Neural cell (in vitro differentiated cells): ENCODE results near the gene GUF1. TPM values are rescaled to one million over a fixed set of nuclear protein-coding genes. Genes with fewer than 3 reads are reported as not detected.

Experiments
- H2AFZ ChIP-seq: fragments of 200-600, 300-800 bp; sonication (generic), shearing (Covaris generic); 2 replicates; pipeline ENCODE4 v1.6.0; 2014; ENCODE audit warnings: low read depth, mild to moderate bottlenecking, antibody characterized with exemption, low read length, moderate library complexity
- H3F3A ChIP-seq: fragments of 200-600 bp; shearing (Covaris generic); 2 replicates; pipeline ENCODE4 v1.6.1; 2016; ENCODE audit warnings: mild to moderate bottlenecking, moderate library complexity, mixed read lengths, antibody characterized with exemption, low read length; ENCODE audit not compliant: insufficient read depth, poor library complexity, severe bottlenecking
- H3K27ac ChIP-seq: fragments of 200-600, 300-800 bp; sonication (generic), shearing (Covaris generic); 2 replicates; pipeline ENCODE4 v1.5.1; 2014; ENCODE audit warnings: mild to moderate bottlenecking, low read length, moderate library complexity
- H3K27me3 ChIP-seq: fragments of 300-800, 200-600 bp; sonication (generic), shearing (Covaris generic); 2 replicates; pipeline ENCODE4 v1.6.0; 2014; ENCODE audit warnings: mild to moderate bottlenecking, low read depth, low read length, moderate library complexity; ENCODE audit not compliant: insufficient read depth
- H3K36me3 ChIP-seq: fragments of 300-800, 200-600 bp; sonication (generic), shearing (Covaris generic); 2 replicates; pipeline ENCODE4 v1.5.1; 2014; ENCODE audit warnings: mild to moderate bottlenecking, antibody characterized with exemption, low read length, moderate library complexity; ENCODE audit not compliant: insufficient read depth
- H3K4me2 ChIP-seq: fragments of 300-800, 200-600 bp; sonication (generic), shearing (Covaris generic); 2 replicates; pipeline ENCODE4 v1.6.0; 2014; ENCODE audit warnings: mild to moderate bottlenecking, low read length
- H3K4me3 ChIP-seq: fragments of 300-800, 200-600 bp; sonication (generic), shearing (Covaris generic); 2 replicates; pipeline ENCODE4 v1.5.1; 2014; ENCODE audit warnings: mild to moderate bottlenecking, low read length, moderate library complexity
- H3K79me2 ChIP-seq: fragments of 200-600 bp; shearing (Covaris generic); replicated peaks from 2 replicates; pipeline ENCODE4 v1.6.0; 2014; ENCODE audit warnings: mild to moderate bottlenecking, low read length, moderate library complexity; ENCODE audit not compliant: insufficient read depth
- H3K9ac ChIP-seq: fragments of 300-800, 200-600 bp; sonication (generic), shearing (Covaris generic); 2 replicates; pipeline ENCODE4 v1.6.1; 2016; ENCODE audit warnings: mild to moderate bottlenecking, low read length, mixed read lengths
- H3K9me2 ChIP-seq: fragments of 200-600 bp; shearing (Covaris generic); 2 replicates; pipeline ENCODE4 v1.6.1; 2016; ENCODE audit warnings: mild to moderate bottlenecking, low read length, mixed read lengths; ENCODE audit not compliant: insufficient read depth
- H3K9me3 ChIP-seq: fragments of 200-600, 300-800 bp; sonication (generic), shearing (Covaris generic); 2 replicates; pipeline ENCODE4 v1.6.1; 2016; ENCODE audit warnings: mild to moderate bottlenecking, mixed run types, low read length, moderate library complexity, mixed read lengths
- H4K20me1 ChIP-seq: fragments of 200-600 bp; shearing (Covaris generic); 2 replicates; pipeline ENCODE4 v1.6.1; 2016; ENCODE audit warnings: mild to moderate bottlenecking, mixed run types; ENCODE audit not compliant: insufficient read depth
- CTCF ChIP-seq: fragments of 450-650 bp; IDR thresholded peaks from 2 replicates; pipeline ENCODE4 v1.5.1; 2014; ENCODE audit warnings: antibody characterized with exemption, mild to moderate bottlenecking, moderate library complexity; ENCODE audit not compliant: poor library complexity, severe bottlenecking
- EP300 ChIP-seq: fragments of 450-650 bp; conservative IDR thresholded peaks from 2 replicates; pipeline ENCODE4 v1.6.1; 2014; ENCODE audit warnings: antibody characterized with exemption, mild to moderate bottlenecking, moderate library complexity; ENCODE audit not compliant: poor library complexity, severe bottlenecking
- EZH2 ChIP-seq: fragments of 200-600, 300-800 bp; shearing (Covaris generic), sonication (generic); IDR thresholded peaks from 2 replicates; pipeline ENCODE4 v1.6.1; 2014; ENCODE audit warnings: antibody characterized with exemption, low read length, borderline replicate concordance, mild to moderate bottlenecking; ENCODE audit not compliant: insufficient read depth, poor library complexity, severe bottlenecking
- MXI1 ChIP-seq: fragments of 450-650 bp; conservative IDR thresholded peaks from 2 replicates; pipeline ENCODE4 v1.6.1; 2014; ENCODE audit warnings: antibody characterized with exemption, mild to moderate bottlenecking; ENCODE audit not compliant: poor library complexity, severe bottlenecking
- POLR2AphosphoS5 ChIP-seq: IDR thresholded peaks from 2 replicates; pipeline ENCODE4 v1.6.1; 2012
- RAD21 ChIP-seq: fragments of 450-650 bp; conservative IDR thresholded peaks from 2 replicates; pipeline ENCODE4 v1.6.1; 2014; ENCODE audit warnings: antibody characterized with exemption, mild to moderate bottlenecking, moderate library complexity
- REST ChIP-seq: IDR thresholded peaks from 2 replicates; pipeline ENCODE4 v1.6.1; 2012; ENCODE audit warnings: borderline replicate concordance
- SMC3 ChIP-seq: fragments of 450-650 bp; conservative IDR thresholded peaks from 2 replicates; pipeline ENCODE4 v1.6.1; 2014; ENCODE audit warnings: antibody characterized with exemption, mild to moderate bottlenecking, moderate library complexity; ENCODE audit not compliant: poor library complexity
- TAF1 ChIP-seq: IDR thresholded peaks from 2 replicates; pipeline ENCODE4 v1.6.1; 2012; ENCODE audit warnings: low read depth
- polyA plus RNA-seq: library from polyadenylated mRNA; depleted of rRNA; stranded (reverse); fragments of >200 nt; gene quantifications from 2 replicates; pipeline ENCODE4 v1.2.3, GENCODE V29; 2014

GUF1 gene
- polyA plus RNA-seq, 1 donor from 2014 or later = 15.5 TPM

DNA sequence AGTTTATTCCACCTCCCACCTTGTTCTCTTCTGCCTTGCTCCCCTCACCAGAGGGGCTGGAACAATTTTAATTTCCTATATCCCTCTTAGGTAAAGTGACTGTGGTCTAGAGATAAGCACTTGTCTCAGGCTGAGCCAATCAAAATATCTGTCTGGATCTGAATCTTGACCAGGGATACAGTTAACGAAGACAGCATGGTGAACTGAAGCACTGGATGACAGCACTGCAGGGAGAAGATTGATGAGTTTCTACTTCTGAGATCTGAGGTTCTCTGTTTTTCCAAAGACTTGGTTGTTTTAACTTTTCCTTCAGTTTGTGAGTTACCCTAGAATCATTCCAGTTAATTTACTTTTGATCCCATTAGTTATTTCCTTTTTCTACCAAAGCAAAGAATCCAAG is 34.9 kb downstream of the GUF1 start:
- Histone ChIP-seq H3K79me2 (peaks cover 5% of the 10 kb centered on the region), H3K4me2 (no peak overlapping the region), H3K4me3 (no peak overlapping the region), H2AFZ (no peak overlapping the region), H3F3A (no peaks in the 10 kb centered on the region), H3K9me2 (no peaks in the 10 kb centered on the region), H3K27ac (no peak overlapping the region), H3K9ac (no peak overlapping the region), H4K20me1 (no peaks in the 10 kb centered on the region), H3K9me3 (no peaks in the 10 kb centered on the region), H3K36me3 (peaks cover 6% of the 10 kb centered on the region), H3K27me3 (no peaks in the 10 kb centered on the region)
- TF ChIP-seq EZH2 (no peak), REST (no peak), CTCF (no peak), SMC3 (no peak), TAF1 (no peak), EP300 (no peak), MXI1 (no peak), RAD21 (no peak), POLR2AphosphoS5 (no peak)

GRCh38 chr4:44716597-44716996 is 38.4 kb downstream of the GUF1 start:
- Histone ChIP-seq H3K4me3 (no peak overlapping the region), H3K36me3 (no peaks in the 10 kb centered on the region), H3F3A (no peaks in the 10 kb centered on the region), H2AFZ (no peak overlapping the region), H3K27ac (no peak overlapping the region), H3K9ac (no peak overlapping the region), H3K9me3 (no peaks in the 10 kb centered on the region), H3K27me3 (no peaks in the 10 kb centered on the region), H3K4me2 (no peak overlapping the region), H3K79me2 (peaks cover 17% of the 10 kb centered on the region), H4K20me1 (no peaks in the 10 kb centered on the region), H3K9me2 (no peaks in the 10 kb centered on the region)
- no peak for TF ChIP-seq EZH2
- no peak for TF ChIP-seq EP300
- no peak for TF ChIP-seq RAD21
- no peak for TF ChIP-seq POLR2AphosphoS5
- TF ChIP-seq SMC3 = no peak
- TF ChIP-seq TAF1 = no peak
- TF ChIP-seq MXI1 = no peak
- TF ChIP-seq CTCF = no peak
